IMR-90 (cell line): ENCODE results near the gene COPZ2. TPM values are rescaled to one million over a fixed set of nuclear protein-coding genes. Genes with fewer than 3 reads are reported as not detected.

ENCODE experiments used
- ATAC-seq: fragments of 200-7000 bp; cut with Tn5 transposase; 2 replicates; pipeline ENCODE4 v1.9.1; 2020; ENCODE audit warnings: low read depth, mild to moderate bottlenecking, moderate library complexity
- BruUV-seq: library from RNA; stranded (reverse); fragments of 400-500 nt; replicated peaks from 2 replicates; lab custom pipeline; 2021; lab: Mats Ljungman, UMichigan
- CTCF ChIA-PET: fragments of 300-600 bp; formaldehyde crosslinking; extraction: SDS; loops from one replicate; lab custom pipeline; 2021; ENCODE audit warnings: antibody characterized with exemption; lab: Yijun Ruan, JAX
- POLR2A ChIA-PET: fragments of 300-600 bp; sonication (Branson Sonifier 250); formaldehyde crosslinking; loops from one replicate; lab custom pipeline; 2022; ENCODE audit warnings: antibody characterized with exemption; ENCODE audit not compliant: unreplicated experiment; lab: Charles Lee
- DNase-seq: peaks from one replicate; pipeline ENCODE4 v3.0.0; 2013
- H2AFZ ChIP-seq: replicated peaks from 2 replicates; pipeline ENCODE3; 2013; ENCODE audit warnings: low read length, mild to moderate bottlenecking; ENCODE audit not compliant: poor library complexity
- H2AK5ac ChIP-seq: 2 replicates; pipeline ENCODE4 v1.6.1; 2013; ENCODE audit warnings: low read depth, low read length, inconsistent platforms
- H2AK9ac ChIP-seq: replicated peaks from 2 replicates; pipeline ENCODE3; 2013; ENCODE audit warnings: mild to moderate bottlenecking, low read depth, low read length, moderate library complexity; ENCODE audit not compliant: poor library complexity
- H2BK120ac ChIP-seq: 2 replicates; pipeline ENCODE4 v1.6.1; 2013; ENCODE audit warnings: low read depth, low read length, inconsistent platforms
- H2BK15ac ChIP-seq: 3 replicates; pipeline ENCODE4 v1.6.1; 2013; ENCODE audit warnings: low read depth, low read length, inconsistent platforms
- H2BK20ac ChIP-seq: 2 replicates; pipeline ENCODE4 v1.6.1; 2013; ENCODE audit warnings: low read depth, mild to moderate bottlenecking, inconsistent platforms, low read length, moderate library complexity
- H2BK5ac ChIP-seq: 2 replicates; pipeline ENCODE4 v1.6.1; 2013; ENCODE audit warnings: mild to moderate bottlenecking, low read depth, low read length, inconsistent platforms; ENCODE audit not compliant: poor library complexity, severe bottlenecking
- H3K14ac ChIP-seq: replicated peaks from 2 replicates; pipeline ENCODE4 v1.6.1; 2013; ENCODE audit warnings: low read depth, low read length, inconsistent platforms
- H3K18ac ChIP-seq: 2 replicates; pipeline ENCODE4 v1.6.1; 2013; ENCODE audit warnings: low read depth, low read length, control low read depth
- H3K23ac ChIP-seq: 2 replicates; pipeline ENCODE4 v1.6.1; 2013; ENCODE audit warnings: low read depth, low read length, inconsistent platforms
- H3K27ac ChIP-seq: 2 replicates; pipeline ENCODE4 v1.5.1; 2013; ENCODE audit warnings: mild to moderate bottlenecking, control low read depth, low read length; ENCODE audit not compliant: insufficient read depth
- H3K27me3 ChIP-seq: 2 replicates; pipeline ENCODE4 v1.6.1; 2013; ENCODE audit warnings: low read length; ENCODE audit not compliant: control insufficient read depth, insufficient read depth
- H3K36me3 ChIP-seq: 2 replicates; pipeline ENCODE4 v1.6.1; 2013; ENCODE audit warnings: low read length, mixed read lengths; ENCODE audit not compliant: control insufficient read depth, insufficient read depth
- H3K4ac ChIP-seq: 2 replicates; pipeline ENCODE4 v1.6.1; 2013; ENCODE audit warnings: low read depth, low read length, inconsistent platforms
- H3K4me1 ChIP-seq: 2 replicates; pipeline ENCODE4 v1.6.1; 2013; ENCODE audit warnings: low read length, mixed read lengths; ENCODE audit not compliant: control insufficient read depth, insufficient read depth
- H3K4me2 ChIP-seq: 2 replicates; pipeline ENCODE4 v1.6.1; 2013; ENCODE audit warnings: low read depth, mild to moderate bottlenecking, control low read depth, low read length, moderate library complexity
- H3K4me3 ChIP-seq: 2 replicates; pipeline ENCODE4 v1.5.1; 2013; ENCODE audit warnings: low read depth, mild to moderate bottlenecking, control low read depth, low read length, moderate library complexity; ENCODE audit not compliant: insufficient read depth
- H3K56ac ChIP-seq: 2 replicates; pipeline ENCODE4 v1.6.1; 2013; ENCODE audit warnings: low read length, inconsistent platforms; ENCODE audit not compliant: insufficient read depth; ENCODE audit errors: extremely low read depth
- H3K79me1 ChIP-seq, 2 experiments: 2 replicates each; pipeline ENCODE4 v1.6.1; 2013; ENCODE audit warnings: low read length in 2 of 2, inconsistent platforms in 1 of 2, low read depth in 1 of 2
- H3K9ac ChIP-seq: 2 replicates; pipeline ENCODE4 v1.6.1; 2013; ENCODE audit warnings: low read depth, low read length, control low read depth
- H3K9me1 ChIP-seq: 2 replicates; pipeline ENCODE4 v1.6.1; 2013; ENCODE audit warnings: low read length, inconsistent platforms; ENCODE audit not compliant: insufficient read depth
- H3K9me3 ChIP-seq: 2 replicates; pipeline ENCODE4 v1.6.1; 2013; ENCODE audit warnings: low read length; ENCODE audit not compliant: control insufficient read depth, insufficient read depth
- H4K20me1 ChIP-seq: 2 replicates; pipeline ENCODE4 v1.6.1; 2013; ENCODE audit warnings: low read length, inconsistent platforms; ENCODE audit not compliant: insufficient read depth
- H4K5ac ChIP-seq: 2 replicates; pipeline ENCODE4 v1.6.1; 2013; ENCODE audit warnings: mild to moderate bottlenecking, low read depth, low read length, control low read depth
- H4K8ac ChIP-seq, 2 experiments: 2 replicates each; pipeline ENCODE4 v1.6.1; 2013; ENCODE audit warnings: low read depth in 2 of 2, low read length in 2 of 2, control low read depth in 1 of 2, inconsistent platforms in 1 of 2
- H4K91ac ChIP-seq: 2 replicates; pipeline ENCODE4 v1.6.1; 2013; ENCODE audit warnings: low read depth, low read length, inconsistent platforms; ENCODE audit not compliant: insufficient read depth
- BHLHE40 ChIP-seq: fragments of 150-350 bp; IDR thresholded peaks from 2 replicates; pipeline ENCODE4 v1.6.1; 2016; ENCODE audit warnings: mild to moderate bottlenecking, low read depth, low read length
- CEBPB ChIP-seq: IDR thresholded peaks from 2 replicates; pipeline ENCODE4 v1.6.1; 2012; ENCODE audit warnings: low read depth, low read length, improper control_type of control experiment
- CHD1 ChIP-seq: IDR thresholded peaks from 2 replicates; pipeline ENCODE4 v1.6.1; 2012; ENCODE audit warnings: low read depth, low read length, improper control_type of control experiment
- CTCF ChIP-seq: conservative IDR thresholded peaks from 2 replicates; pipeline ENCODE4 v1.5.1; 2012; ENCODE audit warnings: mild to moderate bottlenecking, low read depth, low read length, improper control_type of control experiment
- ELK1 ChIP-seq: fragments of 150-350 bp; IDR thresholded peaks from 2 replicates; pipeline ENCODE4 v1.6.1; 2016; ENCODE audit warnings: low read depth, mild to moderate bottlenecking, low read length, moderate library complexity, borderline replicate concordance
- FOS ChIP-seq: fragments of 150-350 bp; IDR thresholded peaks from 2 replicates; pipeline ENCODE4 v1.6.1; 2016; ENCODE audit warnings: low read depth, low read length
- MAFK ChIP-seq: IDR thresholded peaks from 2 replicates; pipeline ENCODE4 v1.6.1; 2012; ENCODE audit warnings: low read depth, low read length, improper control_type of control experiment
- MAZ ChIP-seq: IDR thresholded peaks from 2 replicates; pipeline ENCODE4 v1.6.1; 2012; ENCODE audit warnings: low read depth, mild to moderate bottlenecking, low read length, improper control_type of control experiment, moderate library complexity, borderline replicate concordance
- MXI1 ChIP-seq: IDR thresholded peaks from 2 replicates; pipeline ENCODE4 v1.6.1; 2012; ENCODE audit warnings: low read depth, mild to moderate bottlenecking, low read length, moderate library complexity, borderline replicate concordance
- NFE2L2 ChIP-seq: fragments of 150-350 bp; IDR thresholded peaks from 2 replicates; pipeline ENCODE4 v1.6.1; 2016; ENCODE audit warnings: low read depth, mild to moderate bottlenecking, low read length
- POLR2A ChIP-seq: IDR thresholded peaks from 2 replicates; pipeline ENCODE4 v1.6.1; 2012; ENCODE audit warnings: mild to moderate bottlenecking, low read depth, low read length
- RAD21 ChIP-seq: IDR thresholded peaks from 2 replicates; pipeline ENCODE4 v1.6.1; 2012; ENCODE audit warnings: low read length, improper control_type of control experiment
- RCOR1 ChIP-seq: IDR thresholded peaks from 2 replicates; pipeline ENCODE4 v1.6.1; 2012; ENCODE audit warnings: mild to moderate bottlenecking, low read length, improper control_type of control experiment; ENCODE audit not compliant: insufficient replicate concordance
- RFX5 ChIP-seq: IDR thresholded peaks from 2 replicates; pipeline ENCODE4 v1.8.0; 2012; ENCODE audit warnings: low read depth, mild to moderate bottlenecking, low read length, moderate library complexity
- SMC3 ChIP-seq: fragments of 150-350 bp; IDR thresholded peaks from 2 replicates; pipeline ENCODE4 v1.6.1; 2016; ENCODE audit warnings: low read depth, mild to moderate bottlenecking, antibody characterized with exemption, low read length, moderate library complexity
- USF2 ChIP-seq: fragments of 150-350 bp; IDR thresholded peaks from 2 replicates; pipeline ENCODE4 v1.6.1; 2017; ENCODE audit warnings: mild to moderate bottlenecking, antibody characterized with exemption, low read length, low read depth
- WGBS, 2 experiments: methylation state at CpG; one replicate each; pipeline versions ENCODE4 v1.1.5 to v1.1.7; 2013; ENCODE audit warnings: missing lambda C conversion rate in 2 of 2; ENCODE audit not compliant: insufficient read length in 1 of 2; ENCODE audit errors: extremely low coverage in 2 of 2; 5-methylcytosine and 5-hydroxymethylcytosine counted together
- dilution Hi-C: fragments of 300-500 bp; cut with HindIII; formaldehyde crosslinking; loops from one replicate; pipeline ENCODE4 v1.14.3; 2018; ENCODE audit warnings: low sequenced_read_pairs; ENCODE audit not compliant: unreplicated experiment
- in situ Hi-C: fragments of 300-500 bp; cut with MboI; formaldehyde crosslinking; loops from 3 replicates; pipeline ENCODE4 v1.14.3; 2019; ENCODE audit warnings: low sequenced_read_pairs, inconsistent platforms, mixed read lengths
- intact Hi-C: fragments of 100-400 bp; cut with micrococcal nuclease; formaldehyde crosslinking; loops from 2 replicates; pipeline ENCODE4 v1.10.0; 2022
- polyA plus RNA-seq, 3 experiments: library from polyadenylated mRNA; depleted of rRNA; stranded (reverse); fragments of >200 nt; gene quantifications; 2 replicates each; pipeline ENCODE4 v1.2.3, GENCODE V29; 2012; ENCODE audit warnings: low replicate concordance in 1 of 3
- total RNA-seq: library from RNA; depleted of rRNA; stranded (reverse); fragments of >200 nt; gene quantifications from 2 replicates; pipeline ENCODE4 v1.2.3, GENCODE V29; 2012

The COPZ2 gene
- total and polyA plus RNA-seq, 2 of the 4 experiments (the other 2 are of a cell fraction) = 41.0 to 86.1 TPM

GRCh38 chr17:47986520-47986919 is 51.1 kb downstream of the COPZ2 start:
- H2BK20ac ChIP-seq = no peak overlapping the region
- no peak overlapping the region for H3K18ac ChIP-seq
- H3K56ac ChIP-seq = no peak overlapping the region
- BruUV-seq = no TSS peak
- H4K5ac ChIP-seq = no peak overlapping the region
- H2AK5ac ChIP-seq = no peak overlapping the region
- H2AK9ac ChIP-seq = no peak overlapping the region
- no peak overlapping the region for H3K14ac ChIP-seq
- H2BK15ac ChIP-seq = no peak overlapping the region
- intact Hi-C loops = no loop called here
- H3K27ac ChIP-seq = no peak overlapping the region
- no peak overlapping the region for H3K9ac ChIP-seq
- H3K23ac ChIP-seq = no peak overlapping the region
- no peak overlapping the region for H2BK120ac ChIP-seq
- no peaks in the 10 kb centered on the region for H3K9me1 ChIP-seq
- no peak overlapping the region for H2BK5ac ChIP-seq
- no peak overlapping the region for H3K4me2 ChIP-seq
- TF ChIP-seq POLR2A (no peak), CHD1 (no peak), FOS (no peak), BHLHE40 (no peak), USF2 (no peak), ELK1 (no peak), CTCF (no peak), MAZ (no peak), MAFK (no peak), RAD21 (no peak), RCOR1 (no peak), SMC3 (no peak), CEBPB (no peak), NFE2L2 (no peak), MXI1 (no peak), RFX5 (no peak)
- DNase-seq (no peak), ATAC-seq (no peak)
- WGBS, 2 experiments = 80% methylated on average over 1 of the region's 5 CpGs; no CpG with 5 or more reads in 1 of the 2 experiments
- peaks cover 16% of the 10 kb centered on the region for H3K36me3 ChIP-seq
- H3K4ac ChIP-seq = no peak overlapping the region
- CTCF ChIA-PET = no interaction called here
- H4K20me1 ChIP-seq = no peaks in the 10 kb centered on the region
- H4K8ac ChIP-seq = no peak overlapping the region
- H4K91ac ChIP-seq = no peak overlapping the region
- peaks cover 9% of the 10 kb centered on the region for H3K4me1 ChIP-seq
- no peak overlapping the region for H2AFZ ChIP-seq
- H3K9me3 ChIP-seq = no peaks in the 10 kb centered on the region
- H3K4me3 ChIP-seq = no peak overlapping the region
- dilution Hi-C loops = no loop called here
- H3K79me1 ChIP-seq = no peaks in the 10 kb centered on the region
- POLR2A ChIA-PET = no interaction called here
- in situ Hi-C loops = no loop called here
- H3K27me3 ChIP-seq = no peaks in the 10 kb centered on the region
